Epidermal melanocyte (primary cell): ENCODE measurements around the gene SNED1.

Experiments
- DNase-seq: peaks from one replicate; pipeline ENCODE4 v3.0.0; 2011; ENCODE audit warnings: low spot score; ENCODE audit not compliant: insufficient read length

Gene SNED1

GRCh38 chr2:241003830-241004564 is 5.6 kb downstream of the SNED1 start:
- DNase-seq = no peak

GRCh38 chr2:241005569-241005968 is 7.2 kb downstream of the SNED1 start:
- no peak for DNase-seq

- no peak for DNase-seq
These were observed 8.0 kb downstream of the SNED1 start for GRCh38 chr2:241006412-241006811.

- no peak for DNase-seq
These were observed 8.7 kb downstream of the SNED1 start for GRCh38 chr2:241007111-241007510.

GRCh38 chr2:241007880-241008710 is 9.7 kb downstream of the SNED1 start:
- DNase-seq = no peak

- no peak for DNase-seq
These were observed 10.3 kb downstream of the SNED1 start for GRCh38 chr2:241008711-241009121.

- no peak for DNase-seq
These were observed 10.8 kb downstream of the SNED1 start for GRCh38 chr2:241009191-241009590.

- peak; percentile 79 for DNase-seq
These were observed 11.4 kb downstream of the SNED1 start for GRCh38 chr2:241009601-241010530.

GRCh38 chr2:241010531-241011295 is 12.3 kb downstream of the SNED1 start:
- no peak for DNase-seq

GRCh38 chr2:241011296-241011600 is 12.8 kb downstream of the SNED1 start:
- no peak for DNase-seq

GRCh38 chr2:241011751-241012510 is 13.5 kb downstream of the SNED1 start:
- DNase-seq = no peak

- DNase-seq = no peak
These were observed 15.8 kb downstream of the SNED1 start for GRCh38 chr2:241014224-241014623.

- no peak for DNase-seq
These were observed 16.3 kb downstream of the SNED1 start for GRCh38 chr2:241014764-241015163.

GRCh38 chr2:241015439-241015838 is 17.0 kb downstream of the SNED1 start:
- no peak for DNase-seq

- no peak for DNase-seq
These were observed 19.0 kb downstream of the SNED1 start for GRCh38 chr2:241017228-241017940.

GRCh38 chr2:241018051-241018891 is 19.9 kb downstream of the SNED1 start:
- no peak for DNase-seq

- DNase-seq = no peak
These were observed 21.2 kb downstream of the SNED1 start for GRCh38 chr2:241019441-241020139.

- DNase-seq = no peak
These were observed 21.8 kb downstream of the SNED1 start for GRCh38 chr2:241020201-241020600.
